Measurements from ENCODE around the gene SHKBP1.
"Not testable (repeated sequence)": the region's sequence is repeated elsewhere in the genome, so short reads cannot be mapped to it uniquely, and the experiment has no call there.

Gene SHKBP1, protein sequence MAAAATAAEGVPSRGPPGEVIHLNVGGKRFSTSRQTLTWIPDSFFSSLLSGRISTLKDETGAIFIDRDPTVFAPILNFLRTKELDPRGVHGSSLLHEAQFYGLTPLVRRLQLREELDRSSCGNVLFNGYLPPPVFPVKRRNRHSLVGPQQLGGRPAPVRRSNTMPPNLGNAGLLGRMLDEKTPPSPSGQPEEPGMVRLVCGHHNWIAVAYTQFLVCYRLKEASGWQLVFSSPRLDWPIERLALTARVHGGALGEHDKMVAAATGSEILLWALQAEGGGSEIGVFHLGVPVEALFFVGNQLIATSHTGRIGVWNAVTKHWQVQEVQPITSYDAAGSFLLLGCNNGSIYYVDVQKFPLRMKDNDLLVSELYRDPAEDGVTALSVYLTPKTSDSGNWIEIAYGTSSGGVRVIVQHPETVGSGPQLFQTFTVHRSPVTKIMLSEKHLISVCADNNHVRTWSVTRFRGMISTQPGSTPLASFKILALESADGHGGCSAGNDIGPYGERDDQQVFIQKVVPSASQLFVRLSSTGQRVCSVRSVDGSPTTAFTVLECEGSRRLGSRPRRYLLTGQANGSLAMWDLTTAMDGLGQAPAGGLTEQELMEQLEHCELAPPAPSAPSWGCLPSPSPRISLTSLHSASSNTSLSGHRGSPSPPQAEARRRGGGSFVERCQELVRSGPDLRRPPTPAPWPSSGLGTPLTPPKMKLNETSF

GRCh38 chr19:40576585-40577451 is at the start of gene SHKBP1:
TSS of gene SHKBP1 (plus strand) at chr19:40576873. CDS start at chr19:40576900, 27 bp downstream.
- DNase-seq (ENCODE audit: low spot score): peak; percentile 94

DNA sequence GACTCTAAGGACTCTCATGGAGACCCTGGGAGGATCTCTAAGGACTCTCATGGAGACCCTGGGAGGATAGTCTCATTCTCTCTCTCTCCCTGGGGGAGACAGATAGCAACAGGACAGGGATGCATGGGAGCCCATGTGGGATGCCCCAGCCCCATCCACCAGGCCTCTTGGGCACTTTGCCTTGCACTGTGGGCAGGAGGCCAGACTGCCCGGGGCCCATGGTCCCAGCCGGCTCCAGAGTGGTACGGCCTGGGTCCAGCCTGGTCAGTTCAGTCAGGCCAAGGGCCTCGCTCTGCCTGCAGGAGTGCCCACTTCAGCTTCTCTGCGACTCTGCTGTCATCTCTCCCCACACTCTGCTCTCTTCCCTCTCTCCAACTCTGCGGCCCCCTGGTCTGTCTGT is 48.6 kb upstream of the SHKBP1 start:
- no peak for DNase-seq (ENCODE audit: low spot score)

GRCh38 chr19:40528533-40529092 is 48.1 kb upstream of the SHKBP1 start:
- DNase-seq (ENCODE audit: low spot score): no peak

DNA sequence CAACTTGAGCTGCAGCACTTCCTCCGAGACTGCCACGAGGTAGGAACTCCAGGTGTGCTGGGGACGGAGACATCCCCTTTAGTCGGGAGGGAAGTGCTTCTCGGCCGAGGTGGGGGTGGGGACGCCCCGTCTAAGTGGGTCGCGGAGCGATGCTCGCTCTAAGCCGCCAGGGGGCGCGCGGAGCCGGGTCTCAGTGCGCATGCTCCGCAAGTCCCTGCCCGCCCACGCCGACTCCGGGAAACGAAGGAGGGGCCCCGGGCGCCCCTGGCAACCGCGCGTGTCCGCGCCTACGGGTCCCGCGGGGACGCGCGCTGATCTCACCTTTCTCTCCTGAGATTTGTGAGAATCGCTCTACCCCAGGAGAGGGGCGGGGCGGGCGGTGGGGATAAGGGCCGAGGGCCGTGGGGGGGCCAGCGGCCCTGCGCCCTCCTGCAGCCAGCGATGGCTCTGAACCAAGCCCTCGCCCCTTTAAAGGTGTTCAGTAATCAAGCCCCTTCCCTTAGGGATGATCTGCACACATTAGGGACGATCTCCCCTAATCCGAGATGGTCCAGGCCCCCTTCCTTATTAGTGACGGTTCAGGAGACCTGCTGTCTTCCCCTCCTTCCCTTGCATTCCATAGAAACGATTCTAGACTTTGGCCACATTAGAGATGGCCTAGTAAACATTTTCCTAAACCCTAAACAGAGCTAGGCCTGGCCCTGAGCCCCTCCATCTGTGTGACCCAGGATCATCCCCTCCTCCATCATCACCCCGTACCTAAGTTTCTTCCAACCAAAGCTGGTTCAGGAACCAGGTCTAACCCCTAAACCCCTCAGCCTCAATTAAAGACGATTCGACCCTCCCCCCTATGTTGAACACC is 47.3 kb upstream of the SHKBP1 start:
- DNase-seq (ENCODE audit: low spot score): peak; percentile 86

GRCh38 chr19:40530091-40530901 is 46.4 kb upstream of the SHKBP1 start:
- DNase-seq (ENCODE audit: low spot score): no peak

GRCh38 chr19:40533508-40533907 is 43.2 kb upstream of the SHKBP1 start:
- DNase-seq (ENCODE audit: low spot score): no peak

GRCh38 chr19:40534148-40534547 is 42.5 kb upstream of the SHKBP1 start:
- DNase-seq (ENCODE audit: low spot score): no peak

- no peak for DNase-seq (ENCODE audit: low spot score)
Measured at GRCh38 chr19:40539070-40539469, 37.6 kb upstream of the SHKBP1 start.

DNA sequence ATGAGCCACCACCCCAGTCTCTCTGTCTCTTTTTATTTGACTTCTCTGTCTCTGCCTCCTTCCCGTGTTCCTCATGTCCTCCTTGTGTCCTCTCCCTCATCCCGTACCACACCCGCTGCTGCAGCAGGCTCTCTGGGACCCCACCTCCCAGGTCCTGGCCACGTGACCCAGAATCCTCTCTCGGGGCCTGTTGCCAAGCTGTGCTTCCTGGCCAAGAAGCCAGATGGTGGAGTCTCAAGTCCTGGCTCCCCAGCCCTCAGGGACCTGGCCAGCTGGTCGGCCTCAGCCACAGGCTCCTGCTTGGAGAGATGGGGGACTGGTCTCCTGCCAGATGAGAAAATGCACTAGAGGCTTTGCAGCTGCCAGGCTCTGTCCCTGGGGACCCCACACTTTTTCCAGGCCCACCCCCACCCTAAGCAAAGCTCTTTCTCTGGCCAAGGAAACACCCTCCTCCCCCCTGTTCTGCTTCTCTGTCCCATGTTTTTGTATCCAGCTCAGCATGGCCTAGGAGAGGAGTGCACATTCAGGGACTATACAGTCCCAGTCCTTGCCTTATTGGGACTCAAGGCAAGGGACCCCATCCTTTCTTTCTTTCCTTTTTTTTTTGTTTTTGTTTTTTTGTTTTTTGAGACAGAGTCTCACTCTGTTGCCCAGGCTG is 34.3 kb upstream of the SHKBP1 start:
- no peak for DNase-seq (ENCODE audit: low spot score)

DNA sequence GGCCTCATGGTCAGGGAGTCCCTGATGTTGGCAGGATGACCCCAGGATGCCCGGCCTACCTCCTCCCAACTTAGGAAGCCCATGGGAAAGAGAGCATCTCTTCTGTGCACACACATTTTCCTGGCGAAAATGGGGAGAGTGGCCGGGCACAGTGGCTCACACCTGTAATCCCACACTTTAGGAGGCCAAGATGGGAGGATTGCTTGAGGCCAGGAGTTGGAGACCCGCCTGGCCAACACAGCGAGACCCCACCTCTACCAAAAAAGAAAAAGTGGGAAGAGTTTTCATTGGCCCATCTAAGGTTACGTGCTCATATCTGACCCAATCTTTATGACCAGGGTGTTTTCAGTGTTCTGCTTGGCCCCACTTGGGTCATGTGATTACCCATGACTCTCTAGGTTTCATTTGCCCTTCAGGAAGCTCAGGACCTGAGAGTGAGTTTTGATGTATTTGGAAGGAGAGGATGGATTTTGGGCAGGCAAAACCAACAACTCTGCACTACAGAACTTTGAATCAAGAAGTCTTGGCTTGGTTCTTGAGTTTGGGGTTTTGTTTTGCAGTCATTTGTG is 33.6 kb upstream of the SHKBP1 start:
- no peak for DNase-seq (ENCODE audit: low spot score)

GRCh38 chr19:40546153-40546841 is 30.4 kb upstream of the SHKBP1 start:
- DNase-seq (ENCODE audit: low spot score): not testable (repeated sequence)

- DNase-seq (ENCODE audit: low spot score): not testable (repeated sequence)
Measured at GRCh38 chr19:40547190-40547589, 29.5 kb upstream of the SHKBP1 start.

DNA sequence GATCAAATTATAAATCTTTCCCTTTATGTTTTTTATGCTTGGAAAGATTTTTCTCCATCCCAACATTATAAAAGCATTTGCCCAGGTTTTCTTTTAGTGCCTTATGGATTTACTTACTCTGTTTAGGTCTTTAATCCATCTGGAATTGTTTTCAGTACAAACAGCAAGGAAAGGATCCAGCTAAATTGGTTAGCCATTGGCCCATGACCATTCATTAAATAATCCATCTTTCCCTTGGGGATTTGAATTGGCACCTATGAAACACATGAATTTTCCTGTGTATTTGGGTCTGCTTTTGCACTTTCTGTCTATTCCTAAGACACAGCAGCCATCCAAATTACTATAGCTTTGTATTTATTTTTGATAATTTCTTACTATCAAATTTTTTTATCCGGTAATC is 28.8 kb upstream of the SHKBP1 start:
- DNase-seq (ENCODE audit: low spot score): no peak

DNA sequence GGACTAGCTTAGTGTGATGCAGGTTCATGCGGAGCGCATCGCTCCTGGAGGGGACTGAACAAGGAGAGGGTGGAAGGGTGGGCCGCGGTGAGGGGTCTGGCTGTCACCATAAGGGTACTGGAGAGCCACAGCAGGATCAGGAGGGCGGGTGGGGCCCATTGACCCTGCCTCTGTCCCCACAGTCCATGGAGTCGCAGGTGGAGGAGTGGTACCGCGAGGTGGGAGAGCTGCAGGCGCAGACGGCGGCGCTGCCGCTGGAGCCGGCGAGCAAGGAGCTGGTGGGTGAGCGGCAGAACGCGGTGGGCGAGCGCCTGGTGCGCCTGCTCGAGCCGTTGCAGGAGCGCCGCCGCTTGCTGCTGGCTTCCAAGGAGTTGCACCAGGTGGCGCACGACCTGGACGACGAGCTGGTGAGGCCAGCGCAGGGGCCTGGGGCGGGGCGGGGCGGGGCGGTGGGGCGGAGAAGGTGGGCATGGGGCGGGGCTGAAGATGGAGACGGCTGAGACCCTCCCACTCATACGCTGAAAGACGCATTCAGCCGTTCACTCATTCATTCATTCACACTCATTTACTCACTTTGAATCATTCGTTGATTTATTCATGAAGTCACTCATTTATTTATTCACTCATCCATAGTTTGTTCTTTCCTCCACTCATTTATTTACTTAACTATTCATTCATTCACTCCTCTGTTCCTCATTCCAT is 27.5 kb upstream of the SHKBP1 start:
- DNase-seq (ENCODE audit: low spot score): peak; percentile 64

GRCh38 chr19:40550951-40551350 is 25.7 kb upstream of the SHKBP1 start:
- DNase-seq (ENCODE audit: low spot score): no peak

GRCh38 chr19:40552848-40553247 is 23.8 kb upstream of the SHKBP1 start:
- no peak for DNase-seq (ENCODE audit: low spot score)

DNA sequence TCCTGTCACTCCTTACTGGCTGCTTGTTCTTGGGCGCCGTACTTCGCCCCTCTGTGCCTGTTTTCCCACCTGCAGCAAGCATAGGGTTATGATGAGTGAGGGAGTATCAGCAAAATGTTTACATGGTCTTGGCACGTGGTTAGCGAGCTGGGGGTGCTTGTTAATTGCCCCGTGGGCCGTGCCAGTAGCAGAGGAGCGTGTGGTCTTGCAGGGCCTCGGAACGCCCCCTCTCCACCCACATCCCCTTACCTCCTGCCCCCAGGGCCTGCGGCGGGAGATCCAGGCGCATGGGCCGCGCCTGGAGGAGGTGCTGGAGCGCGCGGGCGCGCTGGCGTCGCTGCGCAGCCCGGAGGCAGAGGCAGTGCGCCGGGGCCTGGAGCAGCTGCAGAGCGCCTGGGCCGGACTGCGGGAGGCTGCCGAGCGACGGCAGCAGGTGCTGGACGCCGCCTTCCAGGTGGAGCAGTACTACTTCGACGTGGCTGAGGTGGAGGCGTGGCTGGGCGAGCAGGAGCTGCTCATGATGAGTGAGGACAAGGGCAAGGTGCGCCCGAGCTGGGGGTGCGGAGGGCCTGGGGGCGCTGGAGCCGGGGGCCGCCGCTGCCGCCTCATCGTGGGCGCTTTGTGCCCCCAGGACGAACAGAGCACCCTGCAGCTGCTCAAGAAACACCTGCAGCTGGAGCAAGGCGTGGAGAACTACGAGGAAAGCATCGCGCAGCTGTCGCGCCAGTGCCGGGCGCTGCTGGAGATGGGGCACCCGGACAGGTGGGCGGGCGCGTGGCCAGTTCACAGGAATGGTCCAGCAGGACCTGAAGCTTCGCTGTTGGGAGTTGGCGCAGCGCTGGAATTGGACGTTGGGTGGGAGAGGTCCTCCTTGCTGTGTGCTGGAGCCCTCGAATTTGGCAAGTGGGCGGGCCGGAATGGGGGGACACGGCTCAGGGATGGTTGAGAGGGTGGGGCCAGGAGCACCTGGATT is 22.5 kb upstream of the SHKBP1 start:
- no peak for DNase-seq (ENCODE audit: low spot score)

Measured in activated CD4-positive, alpha-beta T cell treated with anti-CD3 and anti-CD28 coated beads, Interleukin-2, Interleukin-4, amounts not matched to agents 100 ng/mL and 50 ng/mL, durations not matched to agents 16 hours and 8 hours (primary cell).